ENCODE data around the gene KCNN3.

- no peak for TF ChIP-seq CTCF (IDR thresholded peaks at IDR 0.05; ENCODE audit: insufficient read depth, low read length)
- TF ChIP-seq REST (IDR thresholded peaks at IDR 0.05; ENCODE audit: insufficient replicate concordance, low read depth), result no peak
- no peak for TF ChIP-seq POLR2AphosphoS5 (IDR thresholded peaks at IDR 0.05; ENCODE audit: low read depth)
- TF ChIP-seq GABPA (IDR thresholded peaks at IDR 0.05; ENCODE audit: low read depth), result no peak
These were observed 49.0 kb downstream of the KCNN3 start for GRCh38 chr1:154821083-154821482.
